PC-3 (cell line): ENCODE results near the gene CALN1.

Experiments
- EZH2 ChIP-seq: fragments of 300-600 bp; sonication (generic); IDR thresholded peaks from one replicate; pipeline ENCODE4 v1.6.1; 2017; ENCODE audit warnings: antibody characterized with exemption, mild to moderate bottlenecking, low read length; ENCODE audit not compliant: unreplicated experiment
- EZH2phosphoT487 ChIP-seq: fragments of 300-600 bp; sonication (generic); IDR thresholded peaks from 2 replicates; pipeline ENCODE4 v1.6.1; 2018; ENCODE audit warnings: mild to moderate bottlenecking, antibody characterized with exemption, low read length, borderline replicate concordance
- TF ChIP-seq, protein P1 (sequence below): fragments of 300-600 bp; sonication (generic); conservative IDR thresholded peaks from 2 replicates; pipeline ENCODE4 v1.5.1; 2017; ENCODE audit warnings: antibody characterized with exemption, low read depth, mild to moderate bottlenecking, low read length

GRCh38 chr7:72394016-72394415 lies 18.1 kb downstream of the CALN1 start:
- TF ChIP-seq, protein P1, sequence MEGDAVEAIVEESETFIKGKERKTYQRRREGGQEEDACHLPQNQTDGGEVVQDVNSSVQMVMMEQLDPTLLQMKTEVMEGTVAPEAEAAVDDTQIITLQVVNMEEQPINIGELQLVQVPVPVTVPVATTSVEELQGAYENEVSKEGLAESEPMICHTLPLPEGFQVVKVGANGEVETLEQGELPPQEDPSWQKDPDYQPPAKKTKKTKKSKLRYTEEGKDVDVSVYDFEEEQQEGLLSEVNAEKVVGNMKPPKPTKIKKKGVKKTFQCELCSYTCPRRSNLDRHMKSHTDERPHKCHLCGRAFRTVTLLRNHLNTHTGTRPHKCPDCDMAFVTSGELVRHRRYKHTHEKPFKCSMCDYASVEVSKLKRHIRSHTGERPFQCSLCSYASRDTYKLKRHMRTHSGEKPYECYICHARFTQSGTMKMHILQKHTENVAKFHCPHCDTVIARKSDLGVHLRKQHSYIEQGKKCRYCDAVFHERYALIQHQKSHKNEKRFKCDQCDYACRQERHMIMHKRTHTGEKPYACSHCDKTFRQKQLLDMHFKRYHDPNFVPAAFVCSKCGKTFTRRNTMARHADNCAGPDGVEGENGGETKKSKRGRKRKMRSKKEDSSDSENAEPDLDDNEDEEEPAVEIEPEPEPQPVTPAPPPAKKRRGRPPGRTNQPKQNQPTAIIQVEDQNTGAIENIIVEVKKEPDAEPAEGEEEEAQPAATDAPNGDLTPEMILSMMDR, result no peak
- TF ChIP-seq EZH2phosphoT487 (no peak), EZH2 (no peak)
